ENCODE measurements around the gene STAG1.

- no peak for TF ChIP-seq CTCF (conservative IDR thresholded peaks at IDR 0.05 in 1 of 2, IDR thresholded peaks at IDR 0.05 in 1 of 2; ENCODE audit: extremely low read depth in 1 of 2, insufficient read depth in 1 of 2, low read depth in 1 of 2, low read length in 2 of 2)
- TF ChIP-seq EZH2 (IDR thresholded peaks at IDR 0.05; ENCODE audit: borderline replicate concordance, low read length), result no peak
Observed at GRCh38 chr3:136735103-136735502, 17.1 kb downstream of the STAG1 start.

Measured in mammary epithelial cell (primary cell).